Caco-2 (cell line): Measurements from ENCODE around the gene CTIF. TPM values are rescaled to one million over a fixed set of nuclear protein-coding genes. Genes with fewer than 3 reads are reported as not detected.

ENCODE experiments used
- BruUV-seq: library from RNA; stranded (reverse); fragments of 400-500 nt; replicated peaks from 2 replicates; lab custom pipeline; 2021; lab: Mats Ljungman, UMichigan
- CTCF ChIA-PET: fragments of 300-600 bp; sonication (Branson Sonifier 250); formaldehyde crosslinking; loops from one replicate; lab custom pipeline; 2022; ENCODE audit warnings: antibody characterized with exemption; lab: Charles Lee
- POLR2A ChIA-PET: fragments of 300-600 bp; sonication (Branson Sonifier 250); formaldehyde crosslinking; loops from one replicate; lab custom pipeline; 2022; ENCODE audit warnings: antibody characterized with exemption; lab: Charles Lee
- DNase-seq, 2 experiments: peaks; one replicate each; pipeline versions ENCODE4 v3.0.0 to v3.0.0-alpha.2; 2020 to 2022
- H3K27me3 ChIP-seq: replicated peaks from 2 replicates; pipeline ENCODE4 v1.6.0; 2011; ENCODE audit warnings: low read length; ENCODE audit not compliant: control insufficient read depth, insufficient read depth
- H3K36me3 ChIP-seq: 2 replicates; pipeline ENCODE4 v1.5.1; 2011; ENCODE audit warnings: low read length; ENCODE audit not compliant: control insufficient read depth, insufficient read depth
- H3K4me1 ChIP-seq: fragments of 250-450 bp; sonication (Bioruptor Pico); 2 replicates; pipeline ENCODE4 v1.5.1; 2020; ENCODE audit warnings: mild to moderate bottlenecking
- H3K4me3 ChIP-seq: 2 replicates; pipeline ENCODE4 v1.5.1; 2011; ENCODE audit warnings: low read depth, mild to moderate bottlenecking, control low read depth, low read length
- H3K9me3 ChIP-seq: fragments of 250-450 bp; sonication (Bioruptor Pico); 2 replicates; pipeline ENCODE4 v1.5.1; 2020; ENCODE audit warnings: mild to moderate bottlenecking, moderate library complexity
- H3K27ac Mint-ChIP-seq: one replicate; pipeline ENCODE4 v1.8.0; 2022; ENCODE audit warnings: mixed read lengths; ENCODE audit not compliant: unreplicated experiment
- H3K27me3 Mint-ChIP-seq: one replicate; pipeline ENCODE4 v1.8.0; 2022; ENCODE audit warnings: mixed read lengths; ENCODE audit not compliant: insufficient read depth, unreplicated experiment
- H3K36me3 Mint-ChIP-seq: one replicate; pipeline ENCODE4 v1.8.0; 2022; ENCODE audit warnings: mild to moderate bottlenecking, mixed read lengths; ENCODE audit not compliant: insufficient read depth, unreplicated experiment
- H3K4me1 Mint-ChIP-seq: one replicate; pipeline ENCODE4 v1.8.0; 2022; ENCODE audit warnings: low read depth, mixed read lengths; ENCODE audit not compliant: unreplicated experiment
- H3K4me3 Mint-ChIP-seq: one replicate; pipeline ENCODE4 v1.8.0; 2022; ENCODE audit warnings: mild to moderate bottlenecking, moderate library complexity, mixed read lengths; ENCODE audit not compliant: unreplicated experiment
- H3K9me3 Mint-ChIP-seq: one replicate; pipeline ENCODE4 v1.8.0; 2022; ENCODE audit warnings: mixed read lengths; ENCODE audit not compliant: unreplicated experiment
- intact Hi-C: fragments of 100-400 bp; cut with micrococcal nuclease; formaldehyde crosslinking; loops from one replicate; pipeline ENCODE4 v1.10.0; 2022; ENCODE audit not compliant: unreplicated experiment
- total RNA-seq: library from RNA; stranded (reverse); gene quantifications from 2 replicates; pipeline ENCODE4 v1.2.3, GENCODE V29; 2022
- TF ChIP-seq, protein P1 (sequence below), 2 experiments: fragments of 200-600 bp in 1 of 2; IDR thresholded peaks; 1 replicate in 1 of 2; 2 replicates in 1 of 2; pipeline versions ENCODE4 v1.5.1 to v1.8.0; 2011 to 2022; ENCODE audit warnings: antibody characterized with exemption in 1 of 2, control low read depth in 1 of 2, inconsistent platforms in 1 of 2, low read depth in 1 of 2, low read length in 1 of 2, mild to moderate bottlenecking in 1 of 2, moderate library complexity in 1 of 2; ENCODE audit not compliant: insufficient read depth in 1 of 2, severe bottlenecking in 1 of 2, unreplicated experiment in 1 of 2

The CTIF gene
- total RNA-seq, 1 experiment from 2014 or later, result 19.9 TPM

DNA sequence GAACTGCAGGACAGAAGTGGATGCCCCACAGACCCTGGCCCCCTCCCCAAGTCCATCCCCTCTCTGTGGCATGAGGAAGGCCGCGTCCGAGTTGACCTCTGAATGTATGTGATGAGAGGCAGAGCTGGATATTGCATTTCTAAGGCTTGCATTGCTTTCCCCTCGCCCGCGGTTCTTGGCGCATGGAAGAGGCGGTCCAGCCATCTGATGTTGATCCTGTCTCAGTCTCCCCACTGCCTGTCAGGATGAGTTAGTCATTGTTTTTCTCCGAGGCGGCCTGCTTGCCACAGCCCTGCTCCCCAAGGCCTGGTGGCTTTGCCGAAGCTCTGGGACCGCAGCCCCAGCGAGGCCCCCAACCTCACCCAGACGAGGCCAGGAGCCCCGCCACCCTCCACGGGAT, 323.3 kb downstream of the CTIF start:
- H3K4me1 ChIP-seq, result no peaks in the 10 kb centered on the region
- Mint-ChIP-seq H3K27me3 (no peaks in the 10 kb centered on the region), H3K4me1 (no peaks in the 10 kb centered on the region), H3K4me3 (no peak overlapping the region), H3K27ac (no peak overlapping the region), H3K9me3 (no peaks in the 10 kb centered on the region), H3K36me3 (peaks cover 8% of the 10 kb centered on the region)
- ChIA-PET POLR2A (no interaction called here), CTCF (no interaction called here)
- no peak for DNase-seq
- H3K27me3 ChIP-seq, result no peaks in the 10 kb centered on the region
- intact Hi-C loops, result no loop called here
- no peaks in the 10 kb centered on the region for H3K9me3 ChIP-seq
- no peak overlapping the region for H3K4me3 ChIP-seq
- no TSS peak for BruUV-seq
- TF ChIP-seq, protein P1, sequence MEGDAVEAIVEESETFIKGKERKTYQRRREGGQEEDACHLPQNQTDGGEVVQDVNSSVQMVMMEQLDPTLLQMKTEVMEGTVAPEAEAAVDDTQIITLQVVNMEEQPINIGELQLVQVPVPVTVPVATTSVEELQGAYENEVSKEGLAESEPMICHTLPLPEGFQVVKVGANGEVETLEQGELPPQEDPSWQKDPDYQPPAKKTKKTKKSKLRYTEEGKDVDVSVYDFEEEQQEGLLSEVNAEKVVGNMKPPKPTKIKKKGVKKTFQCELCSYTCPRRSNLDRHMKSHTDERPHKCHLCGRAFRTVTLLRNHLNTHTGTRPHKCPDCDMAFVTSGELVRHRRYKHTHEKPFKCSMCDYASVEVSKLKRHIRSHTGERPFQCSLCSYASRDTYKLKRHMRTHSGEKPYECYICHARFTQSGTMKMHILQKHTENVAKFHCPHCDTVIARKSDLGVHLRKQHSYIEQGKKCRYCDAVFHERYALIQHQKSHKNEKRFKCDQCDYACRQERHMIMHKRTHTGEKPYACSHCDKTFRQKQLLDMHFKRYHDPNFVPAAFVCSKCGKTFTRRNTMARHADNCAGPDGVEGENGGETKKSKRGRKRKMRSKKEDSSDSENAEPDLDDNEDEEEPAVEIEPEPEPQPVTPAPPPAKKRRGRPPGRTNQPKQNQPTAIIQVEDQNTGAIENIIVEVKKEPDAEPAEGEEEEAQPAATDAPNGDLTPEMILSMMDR (IDR thresholded peaks at IDR 0.05; ENCODE audit: insufficient read depth in 1 of 2, low read depth in 1 of 2, low read length in 1 of 2, severe bottlenecking in 1 of 2, unreplicated experiment in 1 of 2), result no peak
- H3K36me3 ChIP-seq, result no peaks in the 10 kb centered on the region

DNA sequence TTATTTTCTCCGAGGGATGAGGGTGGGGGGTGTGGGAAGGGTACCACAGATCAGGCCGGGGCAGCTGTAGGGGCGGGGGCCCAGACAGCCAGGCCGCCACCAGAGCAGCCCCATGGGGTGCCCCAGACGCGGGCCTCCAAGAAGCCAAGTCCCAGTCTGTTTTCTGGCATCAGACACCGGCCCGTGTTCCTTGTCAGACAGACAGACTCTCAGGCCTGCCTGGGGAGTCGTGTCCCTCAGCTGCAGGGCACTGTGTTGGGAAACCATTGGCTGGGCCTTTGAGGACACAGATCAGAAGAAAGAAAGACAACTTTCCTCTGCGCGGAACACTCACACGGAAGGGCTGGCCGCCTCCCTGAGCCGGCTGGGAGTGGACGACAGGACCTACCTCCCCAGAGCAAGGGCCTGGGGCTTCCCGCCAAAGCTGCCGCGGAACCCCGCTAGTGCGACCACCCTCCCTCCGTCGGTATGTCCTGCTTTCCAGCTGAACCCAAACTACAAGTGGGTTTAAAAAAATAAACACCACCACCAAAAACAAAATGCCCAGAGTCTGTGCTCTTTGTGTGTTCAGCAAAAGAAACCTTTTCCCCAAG, 323.9 kb downstream of the CTIF start:
- Mint-ChIP-seq H3K9me3 (no peaks in the 10 kb centered on the region), H3K4me1 (no peaks in the 10 kb centered on the region), H3K27ac (no peak overlapping the region), H3K27me3 (no peaks in the 10 kb centered on the region), H3K4me3 (no peak overlapping the region), H3K36me3 (peaks cover 7% of the 10 kb centered on the region)
- no peak for DNase-seq
- Histone ChIP-seq H3K4me3 (no peak overlapping the region), H3K4me1 (no peaks in the 10 kb centered on the region), H3K36me3 (no peaks in the 10 kb centered on the region), H3K9me3 (no peaks in the 10 kb centered on the region), H3K27me3 (no peaks in the 10 kb centered on the region)
- ChIA-PET POLR2A (no interaction called here), CTCF (no interaction called here)
- intact Hi-C loops, result no loop called here
- BruUV-seq, result no TSS peak
- TF ChIP-seq, protein P1 (IDR thresholded peaks at IDR 0.05; ENCODE audit: insufficient read depth in 1 of 2, low read depth in 1 of 2, low read length in 1 of 2, severe bottlenecking in 1 of 2, unreplicated experiment in 1 of 2), result no peak

DNA sequence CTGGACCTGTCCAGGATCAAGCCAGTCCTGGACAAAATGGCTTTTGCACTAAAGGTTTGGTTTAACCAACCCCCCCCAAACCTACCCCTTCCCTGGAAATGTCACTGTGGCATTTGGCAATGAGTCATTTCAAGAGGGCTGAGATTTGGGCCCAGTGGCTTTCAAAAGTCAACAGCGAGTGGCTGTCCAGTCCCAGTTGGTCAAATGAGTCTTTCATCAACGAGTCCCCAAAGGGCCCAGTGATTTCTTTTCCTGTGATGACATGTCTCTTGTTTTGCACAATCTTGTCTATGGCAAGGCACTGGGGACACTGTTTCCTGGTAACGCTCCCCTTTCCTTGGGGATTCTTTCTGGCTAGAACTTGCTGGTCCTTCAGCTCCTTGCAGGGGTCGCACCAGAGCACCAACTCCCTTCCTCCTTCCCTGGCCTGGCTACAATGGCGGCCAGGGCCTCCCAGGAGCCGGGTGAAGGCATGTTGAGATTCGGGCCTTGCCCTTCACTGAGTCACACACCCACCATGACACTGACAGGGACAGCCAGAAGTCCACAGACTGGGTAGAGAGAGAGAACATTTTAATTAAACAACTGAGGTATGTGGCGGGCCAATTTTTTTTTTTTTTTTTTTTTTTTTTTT, 324.7 kb downstream of the CTIF start:
- H3K9me3 Mint-ChIP-seq, result no peaks in the 10 kb centered on the region
- Histone ChIP-seq H3K36me3 (no peaks in the 10 kb centered on the region), H3K27me3 (no peaks in the 10 kb centered on the region), H3K4me1 (0 out of 2 replicates have a peak, but pooled peaks cover under 1% of the 10 kb centered on the region), H3K9me3 (no peaks in the 10 kb centered on the region), H3K4me3 (no peak overlapping the region)
- H3K36me3 Mint-ChIP-seq, result peaks cover under 1% of the 10 kb centered on the region
- no TSS peak for BruUV-seq
- CTCF ChIA-PET, result no interaction called here
- no peak overlapping the region for H3K4me3 Mint-ChIP-seq
- no peak overlapping the region for H3K27ac Mint-ChIP-seq
- POLR2A ChIA-PET, result no interaction called here
- no peaks in the 10 kb centered on the region for H3K27me3 Mint-ChIP-seq
- intact Hi-C loops, result no loop called here
- TF ChIP-seq, protein P1 (IDR thresholded peaks at IDR 0.05; ENCODE audit: insufficient read depth in 1 of 2, low read depth in 1 of 2, low read length in 1 of 2, severe bottlenecking in 1 of 2, unreplicated experiment in 1 of 2), result no peak
- H3K4me1 Mint-ChIP-seq, result peaks cover 2% of the 10 kb centered on the region
- DNase-seq, result no peak
